Activated naive CD4-positive, alpha-beta T cell (primary cell): ENCODE results near the gene GAMT.
A peak's percentile ranks its signal among the peaks of the same experiment; 100 is the strongest.

Source experiments
- DNase-seq, 4 experiments: peaks; one replicate each; lab custom pipeline; 2025; lab: John Stamatoyannopoulos, UW

Gene GAMT

GRCh38 chr19:1418496-1418775, 17.1 kb upstream of the GAMT start:
- DNase-seq, result no peak

- DNase-seq, result no peak
These were observed 16.5 kb upstream of the GAMT start for GRCh38 chr19:1417681-1418495.

GRCh38 chr19:1417145-1417544, 15.8 kb upstream of the GAMT start:
- no peak for DNase-seq

GRCh38 chr19:1416014-1416841, 14.9 kb upstream of the GAMT start:
- no peak for DNase-seq

GRCh38 chr19:1412995-1413800, 11.9 kb upstream of the GAMT start:
- DNase-seq, result no peak

- DNase-seq, result no peak
These were observed 11.1 kb upstream of the GAMT start for GRCh38 chr19:1412323-1412923.

GRCh38 chr19:1411255-1412191, 10.2 kb upstream of the GAMT start:
- DNase-seq, result no peak

GRCh38 chr19:1410789-1411188, 9.4 kb upstream of the GAMT start:
- no peak for DNase-seq

GRCh38 chr19:1410136-1410786, 8.9 kb upstream of the GAMT start:
- no peak for DNase-seq

- DNase-seq, result no peak
These were observed 8.1 kb upstream of the GAMT start for GRCh38 chr19:1409204-1410005.

- peak in 3 of 4 experiments; percentile 30 to 46 (median 42) for DNase-seq
These were observed 7.2 kb upstream of the GAMT start for GRCh38 chr19:1408300-1409203.

- DNase-seq, result peak in 2 of 4 experiments; percentile 26 to 45
These were observed 6.4 kb upstream of the GAMT start, which contains the start of gene DAZAP1 for GRCh38 chr19:1407528-1408299. TSS of gene DAZAP1 (plus strand) at chr19:1407586. CDS start at chr19:1407774, 188 bp downstream.

GRCh38 chr19:1406774-1407527, 5.6 kb upstream of the GAMT start:
- DNase-seq, result peak; percentile 95 to 100 (median 96)

- no peak for DNase-seq
These were observed 1.2 kb upstream of the GAMT start for GRCh38 chr19:1402411-1403070.

GRCh38 chr19:1401889-1402217, 511 bp upstream of the GAMT start:
- no peak for DNase-seq
